HepG2 (cell line): Measurements from ENCODE around the gene CSTF1. TPM values are rescaled to one million over a fixed set of nuclear protein-coding genes. Genes with fewer than 3 reads are reported as not detected.

ENCODE experiments used
- CHD2 ChIP-seq: IDR thresholded peaks from 2 replicates; pipeline ENCODE4 v1.6.1; 2011; ENCODE audit warnings: low read depth, low read length, improper control_type of control experiment
- DNMT3B ChIP-seq: conservative IDR thresholded peaks from 2 replicates; pipeline ENCODE4 v1.6.1; 2016; ENCODE audit warnings: missing biosample characterization, control low read depth
- ELF4 ChIP-seq: sonication (generic); formaldehyde crosslinking; IDR thresholded peaks from 2 replicates; pipeline ENCODE4 v1.5.0; 2020; ENCODE audit warnings: missing genetic modification reagents, mild to moderate bottlenecking, moderate library complexity, borderline replicate concordance
- FOSL2 ChIP-seq: sonication (generic); formaldehyde crosslinking; IDR thresholded peaks from 2 replicates; pipeline ENCODE4 v1.4.0; 2020; ENCODE audit warnings: missing genetic modification reagents
- GATAD2A ChIP-seq: IDR thresholded peaks from 2 replicates; pipeline ENCODE4 v1.6.1; 2016
- IKZF1 ChIP-seq: fragments of 450-650 bp; IDR thresholded peaks from 2 replicates; pipeline ENCODE4 v1.7.1; 2016
- NFE2L2 ChIP-seq: fragments of 150-350 bp; IDR thresholded peaks from 2 replicates; pipeline ENCODE4 v1.6.1; 2014; ENCODE audit warnings: low read length
- NFYB ChIP-seq: sonication (generic); formaldehyde crosslinking; IDR thresholded peaks from 2 replicates; pipeline ENCODE4 v1.4.0; 2020; ENCODE audit warnings: missing genetic modification reagents
- PRMT3 ChIP-seq: sonication (generic); formaldehyde crosslinking; IDR thresholded peaks from 2 replicates; pipeline ENCODE4 v1.8.1; 2022; ENCODE audit warnings: low read depth, mild to moderate bottlenecking, moderate library complexity, missing genetic modification reagents, borderline replicate concordance
- RAD51 ChIP-seq: fragments of 450-650 bp; IDR thresholded peaks from 2 replicates; pipeline ENCODE4 v1.6.1; 2016; ENCODE audit warnings: borderline replicate concordance
- SNAI1 ChIP-seq: sonication (generic); formaldehyde crosslinking; IDR thresholded peaks from 2 replicates; pipeline ENCODE4 v1.5.0; 2020; ENCODE audit warnings: mild to moderate bottlenecking, missing genetic modification reagents, borderline replicate concordance
- ZNF225 ChIP-seq: sonication (generic); formaldehyde crosslinking; IDR thresholded peaks from 2 replicates; pipeline ENCODE4 v1.4.0; 2020; ENCODE audit warnings: mild to moderate bottlenecking, missing genetic modification reagents
- ZNF34 ChIP-seq: sonication (generic); formaldehyde crosslinking; IDR thresholded peaks from 2 replicates; pipeline ENCODE4 v1.4.0; 2020; ENCODE audit warnings: mild to moderate bottlenecking, missing genetic modification reagents, borderline replicate concordance
- ZNF460 ChIP-seq: sonication (generic); formaldehyde crosslinking; IDR thresholded peaks from 2 replicates; pipeline ENCODE4 v1.5.1; 2020; ENCODE audit warnings: missing genetic modification reagents, mild to moderate bottlenecking, borderline replicate concordance
- ZNF766 ChIP-seq: sonication (generic); formaldehyde crosslinking; IDR thresholded peaks from 2 replicates; pipeline ENCODE4 v1.5.0; 2020; ENCODE audit warnings: missing genetic modification reagents, borderline replicate concordance
- ZNF776 ChIP-seq: sonication (generic); formaldehyde crosslinking; IDR thresholded peaks from 2 replicates; pipeline ENCODE4 v1.4.0; 2020; ENCODE audit warnings: mild to moderate bottlenecking, missing genetic modification reagents
- ZNF878 ChIP-seq: sonication (generic); formaldehyde crosslinking; IDR thresholded peaks from 2 replicates; pipeline ENCODE4 v1.8.1; 2023; ENCODE audit warnings: mild to moderate bottlenecking, missing genetic modification reagents, moderate library complexity
- polyA plus RNA-seq, 8 experiments: library from polyadenylated mRNA; depleted of rRNA in 3 of 8; stranded (reverse) in 7 of 8; unstranded in 1 of 8; fragments of >200 nt; fragmentation: Illumina TruSeq in 4 of 8; extraction: Trizol in 4 of 8; gene quantifications; 2 replicates each; pipeline versions ENCODE4 v1.2.1 to v1.2.3, GENCODE V29; 2011 to 2016; ENCODE audit warnings: low read depth in 4 of 8, missing spikeins in 1 of 8, mixed read lengths in 1 of 8; ENCODE audit not compliant: insufficient read depth in 1 of 8
- total RNA-seq, 5 experiments: library from RNA; depleted of rRNA; stranded (reverse); fragments of >200 nt; fragmentation: Illumina TruSeq; extraction: Trizol; gene quantifications; 2 replicates each; pipeline ENCODE4 v1.2.3, GENCODE V29; 2016; ENCODE audit warnings: low read depth in 1 of 5
- TF ChIP-seq, protein P1 (sequence below): sonication (generic); formaldehyde crosslinking; IDR thresholded peaks from 2 replicates; pipeline ENCODE4 v1.8.0; 2022; ENCODE audit warnings: mild to moderate bottlenecking, missing genetic modification reagents, borderline replicate concordance
- TF ChIP-seq, protein P2 (sequence below): sonication (generic); formaldehyde crosslinking; IDR thresholded peaks from 2 replicates; pipeline ENCODE4 v1.8.0; 2022; ENCODE audit warnings: mild to moderate bottlenecking, missing genetic modification reagents; ENCODE audit not compliant: insufficient replicate concordance
- TF ChIP-seq, protein P3 (sequence below): sonication (generic); formaldehyde crosslinking; IDR thresholded peaks from 2 replicates; pipeline ENCODE4 v1.4.0; 2020; ENCODE audit warnings: missing genetic modification reagents
- TF ChIP-seq, protein P4 (sequence below): sonication (generic); formaldehyde crosslinking; IDR thresholded peaks from 2 replicates; pipeline ENCODE4 v1.4.0; 2020; ENCODE audit warnings: missing genetic modification reagents

CSTF1 gene
- total and polyA plus RNA-seq, 2 of the 13 experiments (the other 11 are each of a cell fraction or from before 2014, with no cell fraction given), result 70.9 to 100 TPM

DNA sequence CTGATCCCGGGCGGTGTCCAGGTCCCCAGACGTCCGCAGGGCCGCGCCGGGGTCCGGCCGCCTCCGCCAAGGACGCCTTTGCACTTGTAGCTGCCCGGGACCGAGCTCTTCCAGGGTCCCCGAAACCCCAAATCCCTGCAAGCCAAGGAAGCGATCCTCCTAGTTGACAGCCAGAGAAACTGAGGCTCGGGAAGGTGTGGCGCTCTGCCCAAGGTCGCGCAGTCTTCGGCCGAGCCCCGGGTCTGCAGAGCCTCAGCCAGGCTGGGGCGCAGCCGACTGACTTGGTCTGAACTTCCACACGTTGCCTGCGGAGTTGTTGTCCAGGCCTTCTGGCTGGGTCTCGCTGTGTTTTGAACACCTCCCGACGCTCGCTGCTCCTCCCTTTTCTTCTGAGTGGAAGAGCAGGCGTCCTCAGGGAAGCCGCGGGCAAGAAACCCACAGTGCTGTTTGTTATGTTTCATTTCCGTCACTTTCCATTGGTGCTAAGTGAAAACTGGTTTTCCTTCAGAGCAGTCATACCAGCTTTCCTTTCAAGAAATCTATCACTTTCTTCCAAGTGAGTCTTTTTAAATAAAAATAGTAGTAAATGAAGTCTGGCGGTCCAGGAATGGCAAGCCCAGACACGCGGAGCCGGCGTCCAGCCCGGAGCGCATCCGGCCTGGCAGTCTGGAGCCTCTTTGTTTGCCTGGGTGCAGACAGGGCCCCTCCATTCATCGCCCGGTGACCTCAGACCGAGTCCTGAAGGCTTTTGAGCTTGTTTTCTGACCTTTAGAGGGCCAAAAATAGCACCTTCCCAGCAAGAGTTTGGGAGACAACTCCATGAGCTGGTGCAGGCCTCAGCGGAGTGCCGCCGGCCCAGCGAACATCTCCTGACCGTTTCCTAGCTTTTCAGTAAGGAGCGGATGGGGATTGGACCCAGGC is 33.0 kb upstream of the CSTF1 start (continued):
- TF ChIP-seq ELF4 (no peak), DNMT3B (CRISPR knock-in tag) (no peak), RAD51 (no peak), PRMT3 (CRISPR knock-in tag) (no peak), ZNF225 (CRISPR knock-in tag) (peak; percentile 56; the same call in 1 of the 2 replicates), CHD2 (no peak), ZNF878 (CRISPR knock-in tag) (peak; percentile 71; the same call in 1 of the 2 replicates), ZNF776 (peak; percentile 75; the same call in 1 of the 2 replicates), GATAD2A (CRISPR knock-in tag) (no peak), ZNF34 (CRISPR knock-in tag) (no peak), SNAI1 (CRISPR knock-in tag) (peak; percentile 89; the same call in 1 of the 2 replicates), ZNF766 (CRISPR knock-in tag) (no peak; the same call in 1 of the 2 replicates), ZNF460 (CRISPR knock-in tag) (no peak), NFE2L2 (no peak), IKZF1 (no peak), NFYB (CRISPR knock-in tag) (no peak), FOSL2 (no peak)
- TF ChIP-seq, protein P1, sequence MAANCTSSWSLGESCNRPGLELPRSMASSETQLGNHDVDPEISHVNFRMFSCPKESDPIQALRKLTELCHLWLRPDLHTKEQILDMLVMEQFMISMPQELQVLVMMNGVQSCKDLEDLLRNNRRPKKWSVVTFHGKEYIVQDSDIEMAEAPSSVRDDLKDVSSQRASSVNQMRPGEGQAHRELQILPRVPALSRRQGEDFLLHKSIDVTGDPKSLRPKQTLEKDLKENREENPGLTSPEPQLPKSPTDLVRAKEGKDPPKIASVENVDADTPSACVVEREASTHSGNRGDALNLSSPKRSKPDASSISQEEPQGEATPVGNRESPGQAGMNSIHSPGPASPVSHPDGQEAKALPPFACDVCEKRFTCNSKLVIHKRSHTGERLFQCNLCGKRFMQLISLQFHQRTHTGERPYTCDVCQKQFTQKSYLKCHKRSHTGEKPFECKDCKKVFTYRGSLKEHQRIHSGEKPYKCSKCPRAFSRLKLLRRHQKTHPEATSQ, result peak; percentile 49; the same call in 1 of the 2 replicates
- TF ChIP-seq, protein P2, sequence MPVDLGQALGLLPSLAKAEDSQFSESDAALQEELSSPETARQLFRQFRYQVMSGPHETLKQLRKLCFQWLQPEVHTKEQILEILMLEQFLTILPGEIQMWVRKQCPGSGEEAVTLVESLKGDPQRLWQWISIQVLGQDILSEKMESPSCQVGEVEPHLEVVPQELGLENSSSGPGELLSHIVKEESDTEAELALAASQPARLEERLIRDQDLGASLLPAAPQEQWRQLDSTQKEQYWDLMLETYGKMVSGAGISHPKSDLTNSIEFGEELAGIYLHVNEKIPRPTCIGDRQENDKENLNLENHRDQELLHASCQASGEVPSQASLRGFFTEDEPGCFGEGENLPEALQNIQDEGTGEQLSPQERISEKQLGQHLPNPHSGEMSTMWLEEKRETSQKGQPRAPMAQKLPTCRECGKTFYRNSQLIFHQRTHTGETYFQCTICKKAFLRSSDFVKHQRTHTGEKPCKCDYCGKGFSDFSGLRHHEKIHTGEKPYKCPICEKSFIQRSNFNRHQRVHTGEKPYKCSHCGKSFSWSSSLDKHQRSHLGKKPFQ (CRISPR knock-in tag), result no peak
- TF ChIP-seq, protein P3, sequence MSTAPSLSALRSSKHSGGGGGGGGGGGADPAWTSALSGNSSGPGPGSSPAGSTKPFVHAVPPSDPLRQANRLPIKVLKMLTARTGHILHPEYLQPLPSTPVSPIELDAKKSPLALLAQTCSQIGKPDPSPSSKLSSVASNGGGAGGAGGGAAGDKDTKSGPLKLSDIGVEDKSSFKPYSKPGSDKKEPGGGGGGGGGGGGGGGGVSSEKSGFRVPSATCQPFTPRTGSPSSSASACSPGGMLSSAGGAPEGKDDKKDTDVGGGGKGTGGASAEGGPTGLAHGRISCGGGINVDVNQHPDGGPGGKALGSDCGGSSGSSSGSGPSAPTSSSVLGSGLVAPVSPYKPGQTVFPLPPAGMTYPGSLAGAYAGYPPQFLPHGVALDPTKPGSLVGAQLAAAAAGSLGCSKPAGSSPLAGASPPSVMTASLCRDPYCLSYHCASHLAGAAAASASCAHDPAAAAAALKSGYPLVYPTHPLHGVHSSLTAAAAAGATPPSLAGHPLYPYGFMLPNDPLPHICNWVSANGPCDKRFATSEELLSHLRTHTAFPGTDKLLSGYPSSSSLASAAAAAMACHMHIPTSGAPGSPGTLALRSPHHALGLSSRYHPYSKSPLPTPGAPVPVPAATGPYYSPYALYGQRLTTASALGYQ (CRISPR knock-in tag), result no peak
- TF ChIP-seq, protein P4, sequence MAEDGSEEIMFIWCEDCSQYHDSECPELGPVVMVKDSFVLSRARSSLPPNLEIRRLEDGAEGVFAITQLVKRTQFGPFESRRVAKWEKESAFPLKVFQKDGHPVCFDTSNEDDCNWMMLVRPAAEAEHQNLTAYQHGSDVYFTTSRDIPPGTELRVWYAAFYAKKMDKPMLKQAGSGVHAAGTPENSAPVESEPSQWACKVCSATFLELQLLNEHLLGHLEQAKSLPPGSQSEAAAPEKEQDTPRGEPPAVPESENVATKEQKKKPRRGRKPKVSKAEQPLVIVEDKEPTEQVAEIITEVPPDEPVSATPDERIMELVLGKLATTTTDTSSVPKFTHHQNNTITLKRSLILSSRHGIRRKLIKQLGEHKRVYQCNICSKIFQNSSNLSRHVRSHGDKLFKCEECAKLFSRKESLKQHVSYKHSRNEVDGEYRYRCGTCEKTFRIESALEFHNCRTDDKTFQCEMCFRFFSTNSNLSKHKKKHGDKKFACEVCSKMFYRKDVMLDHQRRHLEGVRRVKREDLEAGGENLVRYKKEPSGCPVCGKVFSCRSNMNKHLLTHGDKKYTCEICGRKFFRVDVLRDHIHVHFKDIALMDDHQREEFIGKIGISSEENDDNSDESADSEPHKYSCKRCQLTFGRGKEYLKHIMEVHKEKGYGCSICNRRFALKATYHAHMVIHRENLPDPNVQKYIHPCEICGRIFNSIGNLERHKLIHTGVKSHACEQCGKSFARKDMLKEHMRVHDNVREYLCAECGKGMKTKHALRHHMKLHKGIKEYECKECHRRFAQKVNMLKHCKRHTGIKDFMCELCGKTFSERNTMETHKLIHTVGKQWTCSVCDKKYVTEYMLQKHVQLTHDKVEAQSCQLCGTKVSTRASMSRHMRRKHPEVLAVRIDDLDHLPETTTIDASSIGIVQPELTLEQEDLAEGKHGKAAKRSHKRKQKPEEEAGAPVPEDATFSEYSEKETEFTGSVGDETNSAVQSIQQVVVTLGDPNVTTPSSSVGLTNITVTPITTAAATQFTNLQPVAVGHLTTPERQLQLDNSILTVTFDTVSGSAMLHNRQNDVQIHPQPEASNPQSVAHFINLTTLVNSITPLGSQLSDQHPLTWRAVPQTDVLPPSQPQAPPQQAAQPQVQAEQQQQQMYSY (CRISPR knock-in tag), result peak; percentile 77
